K562 (cell line): Measurements from ENCODE around the gene KRT35. TPM values are rescaled to one million over a fixed set of nuclear protein-coding genes. Genes with fewer than 3 reads are reported as not detected.
A peak's percentile ranks its signal among the peaks of the same experiment; 100 is the strongest.

Source experiments
- CEBPB ChIP-seq: fragments of 450-650 bp; IDR thresholded peaks from 2 replicates; pipeline ENCODE4 v1.6.1; 2016; ENCODE audit warnings: missing genetic modification characterization, missing compliant biosample characterization
- CREM ChIP-seq: IDR thresholded peaks from 2 replicates; pipeline ENCODE4 v1.6.1; 2014; ENCODE audit warnings: antibody characterized with exemption, low read depth
- ESRRA ChIP-seq: fragments of 450-650 bp; IDR thresholded peaks from 2 replicates; pipeline ENCODE4 v1.6.1; 2014; ENCODE audit warnings: low read depth, mild to moderate bottlenecking, moderate library complexity, borderline replicate concordance
- ETV1 ChIP-seq: fragments of 450-650 bp; conservative IDR thresholded peaks from 2 replicates; pipeline ENCODE4 v1.6.1; 2016; ENCODE audit warnings: missing genetic modification characterization, control low read depth, low read depth, missing compliant biosample characterization
- FOXA3 ChIP-seq, 2 experiments: fragments of 450-650 bp in 1 of 2; sonication (generic) in 1 of 2; formaldehyde crosslinking; IDR thresholded peaks in 1 of 2; conservative IDR thresholded peaks in 1 of 2; 2 replicates each; pipeline versions ENCODE4 v1.4.0 to v1.8.0; 2020 to 2022; ENCODE audit warnings: mild to moderate bottlenecking in 2 of 2, missing genetic modification reagents in 1 of 2
- FOXP1 ChIP-seq: sonication (generic); formaldehyde crosslinking; IDR thresholded peaks from 2 replicates; pipeline ENCODE4 v1.8.0; 2022; ENCODE audit warnings: mild to moderate bottlenecking, missing genetic modification reagents
- HDAC2 ChIP-seq: fragments of 450-650 bp; IDR thresholded peaks from 2 replicates; pipeline ENCODE4 v1.6.1; 2016; ENCODE audit warnings: mild to moderate bottlenecking
- HNRNPLL ChIP-seq: fragments of 200-400 bp; formaldehyde crosslinking; IDR thresholded peaks from 2 replicates; pipeline ENCODE4 v1.6.1; 2017; ENCODE audit warnings: low read length, low read depth, mild to moderate bottlenecking; ENCODE audit not compliant: poor library complexity, severe bottlenecking
- JUN ChIP-seq, 2 experiments: sonication (generic) in 1 of 2; formaldehyde crosslinking in 1 of 2; IDR thresholded peaks; 2 replicates each; pipeline versions ENCODE4 v1.6.1 to v1.8.0; 2012 to 2022; ENCODE audit warnings: borderline replicate concordance in 2 of 2, mild to moderate bottlenecking in 2 of 2, improper control_type of control experiment in 1 of 2, low read depth in 1 of 2, low read length in 1 of 2, missing genetic modification reagents in 1 of 2
- L3MBTL2 ChIP-seq: fragments of 450-650 bp; IDR thresholded peaks from 2 replicates; pipeline ENCODE4 v1.6.1; 2016; ENCODE audit warnings: mild to moderate bottlenecking, moderate library complexity
- NFRKB ChIP-seq: fragments of 450-650 bp; IDR thresholded peaks from 2 replicates; pipeline ENCODE4 v1.6.1; 2016; ENCODE audit warnings: low read depth
- PCBP2 ChIP-seq: fragments of 200-400 bp; formaldehyde crosslinking; IDR thresholded peaks from 2 replicates; pipeline ENCODE4 v1.6.1; 2018; ENCODE audit warnings: low read length, low read depth, mild to moderate bottlenecking, moderate library complexity; ENCODE audit not compliant: poor library complexity, severe bottlenecking
- PHF21A ChIP-seq: fragments of 450-650 bp; IDR thresholded peaks from 2 replicates; pipeline ENCODE4 v1.6.1; 2017; ENCODE audit warnings: low read depth, borderline replicate concordance
- PHTF2 ChIP-seq: fragments of 250-450 bp; sonication (Bioruptor Pico); IDR thresholded peaks from 2 replicates; pipeline ENCODE4 v1.5.0; 2021; ENCODE audit warnings: mild to moderate bottlenecking
- RBBP5 ChIP-seq: fragments of 200-600 bp; sonication (generic); IDR thresholded peaks from 2 replicates; pipeline ENCODE4 v1.6.1; 2012; ENCODE audit warnings: borderline replicate concordance, mild to moderate bottlenecking, low read length, control low read depth, inconsistent platforms; ENCODE audit not compliant: insufficient read depth, poor library complexity, severe bottlenecking
- SP1 ChIP-seq: sonication (generic); formaldehyde crosslinking; IDR thresholded peaks from 2 replicates; pipeline ENCODE4 v1.8.1; 2022; ENCODE audit warnings: mild to moderate bottlenecking, missing genetic modification reagents
- SRSF3 ChIP-seq: fragments of 200-400 bp; formaldehyde crosslinking; IDR thresholded peaks from 2 replicates; pipeline ENCODE4 v1.6.1; 2016; ENCODE audit warnings: mild to moderate bottlenecking, low read length, moderate library complexity; ENCODE audit not compliant: insufficient read depth
- TCF7L2 ChIP-seq: fragments of 150-350 bp; IDR thresholded peaks from 2 replicates; pipeline ENCODE4 v1.6.1; 2016; ENCODE audit warnings: low read depth, mild to moderate bottlenecking, low read length, moderate library complexity
- TFE3 ChIP-seq: fragments of 450-650 bp; formaldehyde crosslinking; IDR thresholded peaks from 2 replicates; pipeline ENCODE4 v1.4.0; 2020; ENCODE audit warnings: mild to moderate bottlenecking, mixed read lengths
- ZNF23 ChIP-seq: fragments of 250-450 bp; sonication (Bioruptor Pico); IDR thresholded peaks from 2 replicates; pipeline ENCODE4 v1.4.0; 2020; ENCODE audit warnings: mild to moderate bottlenecking
- ZNF551 ChIP-seq: fragments of 250-450 bp; sonication (Bioruptor Pico); IDR thresholded peaks from 2 replicates; pipeline ENCODE4 v1.5.0; 2021; ENCODE audit warnings: mild to moderate bottlenecking, moderate library complexity
- ZNF583 ChIP-seq: fragments of 250-450 bp; sonication (Bioruptor Pico); IDR thresholded peaks from 2 replicates; pipeline ENCODE4 v1.4.0; 2020
- ZSCAN32 ChIP-seq: fragments of 450-650 bp; formaldehyde crosslinking; IDR thresholded peaks from 2 replicates; pipeline ENCODE4 v1.4.0; 2020; ENCODE audit warnings: mild to moderate bottlenecking, moderate library complexity
- polyA plus RNA-seq, 8 experiments: library from polyadenylated mRNA; depleted of rRNA in 4 of 8; stranded (reverse) in 5 of 8; unstranded in 3 of 8; fragments of >200 nt; fragmentation: Nextera tagmentation in 2 of 8; fragmentation: Illumina TruSeq in 1 of 8; extraction: Ambion mirVana in 2 of 8; extraction: Trizol in 1 of 8; gene quantifications; 2 replicates each; pipeline versions ENCODE4 v1.2.1 to v1.2.3, GENCODE V29; 2011 to 2014; ENCODE audit warnings: inconsistent platforms in 1 of 8, missing spikeins in 1 of 8
- total RNA-seq, 7 experiments: library from RNA; depleted of rRNA in 6 of 7; stranded (reverse); fragments of >200 nt in 6 of 7; fragmentation: Illumina TruSeq in 2 of 7; extraction: Trizol in 2 of 7; gene quantifications; 2 replicates each; pipeline versions ENCODE4 v1.2.1 to v1.2.3, GENCODE V29; 2011 to 2021; ENCODE audit warnings: low replicate concordance in 1 of 7
- TF ChIP-seq, protein P1 (sequence below): fragments of 250-450 bp; sonication (Bioruptor Pico); IDR thresholded peaks from 2 replicates; pipeline ENCODE4 v1.5.0; 2020; ENCODE audit warnings: mild to moderate bottlenecking, borderline replicate concordance

KRT35 gene
- total and polyA plus RNA-seq, 9 of the 15 experiments (the other 6 are each of a cell fraction or from before 2014, with no cell fraction given): not detected

- TF ChIP-seq TCF7L2 (no peak), JUN (IDR thresholded peaks at IDR 0.05; ENCODE audit: borderline replicate concordance, low read depth, low read length) (no peak), JUN (CRISPR knock-in tag; IDR thresholded peaks at IDR 0.05; ENCODE audit: borderline replicate concordance) (no peak), ESRRA (no peak), SRSF3 (no peak), RBBP5 (peak; percentile 15), HNRNPLL (peak; percentile 17), FOXA3 (CRISPR knock-in tag; conservative IDR thresholded peaks at IDR 0.05 in 1 of 2, IDR thresholded peaks at IDR 0.05 in 1 of 2) (no peak), PCBP2 (no peak), PHTF2 (no peak), CEBPB (tag) (no peak), NFRKB (no peak), SP1 (CRISPR knock-in tag) (peak; percentile 42), ZNF583 (CRISPR knock-in tag) (no peak), ZNF551 (CRISPR knock-in tag) (no peak), TFE3 (CRISPR knock-in tag) (no peak), FOXP1 (CRISPR knock-in tag) (no peak), ETV1 (tag) (no peak), CREM (no peak), HDAC2 (no peak), ZSCAN32 (CRISPR knock-in tag) (no peak), L3MBTL2 (no peak), ZNF23 (CRISPR knock-in tag) (no peak), PHF21A (0 out of 2 replicates have a peak, but pooled peaks have one; percentile 39)
- TF ChIP-seq, protein P1, sequence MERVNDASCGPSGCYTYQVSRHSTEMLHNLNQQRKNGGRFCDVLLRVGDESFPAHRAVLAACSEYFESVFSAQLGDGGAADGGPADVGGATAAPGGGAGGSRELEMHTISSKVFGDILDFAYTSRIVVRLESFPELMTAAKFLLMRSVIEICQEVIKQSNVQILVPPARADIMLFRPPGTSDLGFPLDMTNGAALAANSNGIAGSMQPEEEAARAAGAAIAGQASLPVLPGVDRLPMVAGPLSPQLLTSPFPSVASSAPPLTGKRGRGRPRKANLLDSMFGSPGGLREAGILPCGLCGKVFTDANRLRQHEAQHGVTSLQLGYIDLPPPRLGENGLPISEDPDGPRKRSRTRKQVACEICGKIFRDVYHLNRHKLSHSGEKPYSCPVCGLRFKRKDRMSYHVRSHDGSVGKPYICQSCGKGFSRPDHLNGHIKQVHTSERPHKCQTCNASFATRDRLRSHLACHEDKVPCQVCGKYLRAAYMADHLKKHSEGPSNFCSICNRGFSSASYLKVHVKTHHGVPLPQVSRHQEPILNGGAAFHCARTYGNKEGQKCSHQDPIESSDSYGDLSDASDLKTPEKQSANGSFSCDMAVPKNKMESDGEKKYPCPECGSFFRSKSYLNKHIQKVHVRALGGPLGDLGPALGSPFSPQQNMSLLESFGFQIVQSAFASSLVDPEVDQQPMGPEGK (CRISPR knock-in tag): no peak
These were observed 46.4 kb upstream of the KRT35 start (continued) for GRCh38 chr17:41527063-41528023.
